Colonic mucosa (tissue), 4 donors: Measurements from ENCODE around the gene APOM. TPM values are rescaled to one million over a fixed set of nuclear protein-coding genes. Genes with fewer than 3 reads are reported as not detected.
A peak's percentile ranks its signal among the peaks of the same experiment; 100 is the strongest.

ENCODE experiments used
- DNase-seq: peaks from one replicate; pipeline ENCODE4 v3.0.0-alpha.2; 2020
- H3K27ac ChIP-seq: fragments of 200-600 bp; one replicate; pipeline ENCODE4 v1.8.0; 2021
- H3K27me3 ChIP-seq: fragments of 200-600 bp; one replicate; pipeline ENCODE4 v1.8.0; 2021
- H3K36me3 ChIP-seq: fragments of 200-600 bp; one replicate; pipeline ENCODE4 v1.8.0; 2021
- H3K4me1 ChIP-seq: fragments of 200-600 bp; one replicate; pipeline ENCODE4 v1.8.0; 2021; ENCODE audit warnings: mild to moderate bottlenecking
- H3K4me3 ChIP-seq: fragments of 200-600 bp; one replicate; pipeline ENCODE4 v1.8.0; 2021
- H3K9ac ChIP-seq, 2 donors: one replicate each; pipeline ENCODE4 v1.7.0; 2013; ENCODE audit warnings: control low read depth in 2 of 2, low read depth in 2 of 2, low read length in 2 of 2
- H3K9me3 ChIP-seq: fragments of 200-600 bp; one replicate; pipeline ENCODE4 v1.8.0; 2021
- intact Hi-C: fragments of 100-400 bp; cut with DNase I; formaldehyde crosslinking; loops from one replicate; pipeline ENCODE4 v1.14.1; 2022
- total RNA-seq, 2 donors: library from RNA; stranded (reverse); fragmentation: NEBNext Ultra II Directional in 1 of 2; extraction: Animal tissue kit (Norgen Biotek cat#: 25700) in 1 of 2; gene quantifications; one replicate each; pipeline ENCODE4 v1.2.1, GENCODE V29; 2021
- TF ChIP-seq, protein P1 (sequence below): fragments of 200-600 bp; IDR thresholded peaks from one replicate; pipeline ENCODE4 v1.8.0; 2022; ENCODE audit warnings: antibody characterized with exemption, mild to moderate bottlenecking
- donor health status: healthy.
- donor health status: DM: no; HTN: no; CAD: no.
- donor health status: DM: no; HTN: no; CAD: no.

Gene APOM
- total RNA-seq, 2 donors from 2014 or later, result 1.6 to 2.4 TPM

- no peaks in the 10 kb centered on the region for H3K27me3 ChIP-seq
- H3K36me3 ChIP-seq, result peaks cover 10% of the 10 kb centered on the region
- no peak overlapping the region for H3K4me3 ChIP-seq
- intact Hi-C loops, result no loop called here
- no peak overlapping the region for H3K27ac ChIP-seq
- H3K4me1 ChIP-seq, result no peaks in the 10 kb centered on the region
- TF ChIP-seq, protein P1, sequence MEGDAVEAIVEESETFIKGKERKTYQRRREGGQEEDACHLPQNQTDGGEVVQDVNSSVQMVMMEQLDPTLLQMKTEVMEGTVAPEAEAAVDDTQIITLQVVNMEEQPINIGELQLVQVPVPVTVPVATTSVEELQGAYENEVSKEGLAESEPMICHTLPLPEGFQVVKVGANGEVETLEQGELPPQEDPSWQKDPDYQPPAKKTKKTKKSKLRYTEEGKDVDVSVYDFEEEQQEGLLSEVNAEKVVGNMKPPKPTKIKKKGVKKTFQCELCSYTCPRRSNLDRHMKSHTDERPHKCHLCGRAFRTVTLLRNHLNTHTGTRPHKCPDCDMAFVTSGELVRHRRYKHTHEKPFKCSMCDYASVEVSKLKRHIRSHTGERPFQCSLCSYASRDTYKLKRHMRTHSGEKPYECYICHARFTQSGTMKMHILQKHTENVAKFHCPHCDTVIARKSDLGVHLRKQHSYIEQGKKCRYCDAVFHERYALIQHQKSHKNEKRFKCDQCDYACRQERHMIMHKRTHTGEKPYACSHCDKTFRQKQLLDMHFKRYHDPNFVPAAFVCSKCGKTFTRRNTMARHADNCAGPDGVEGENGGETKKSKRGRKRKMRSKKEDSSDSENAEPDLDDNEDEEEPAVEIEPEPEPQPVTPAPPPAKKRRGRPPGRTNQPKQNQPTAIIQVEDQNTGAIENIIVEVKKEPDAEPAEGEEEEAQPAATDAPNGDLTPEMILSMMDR, result no peak
- no peaks in the 10 kb centered on the region for H3K9me3 ChIP-seq
- no peak overlapping the region for H3K9ac ChIP-seq
- DNase-seq, result no peak
Observed at GRCh38 chr6:31692886-31693285, 37.2 kb downstream of the APOM start.

DNA sequence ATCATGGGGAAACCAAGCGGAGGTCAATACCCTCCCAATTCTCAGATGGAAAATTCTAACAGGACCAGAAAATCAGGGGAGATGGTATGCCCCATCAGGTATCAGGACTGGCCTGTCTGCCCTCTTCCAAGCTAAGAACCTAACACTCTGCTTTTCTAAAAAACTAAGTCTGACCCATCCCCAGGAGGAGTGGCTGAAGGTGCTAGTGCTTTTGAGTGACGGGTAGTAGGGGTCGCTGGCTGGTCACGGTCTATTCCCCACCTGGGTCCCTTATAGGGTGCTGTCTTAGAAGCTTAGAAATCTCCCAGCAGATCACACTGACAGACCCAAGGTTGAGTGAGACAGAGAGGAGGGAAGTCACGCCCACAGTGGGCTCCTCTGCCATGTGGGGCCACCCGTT is 37.8 kb downstream of the APOM start:
- Histone ChIP-seq H3K36me3 (peaks cover 5% of the 10 kb centered on the region), H3K4me1 (no peaks in the 10 kb centered on the region), H3K27me3 (no peaks in the 10 kb centered on the region), H3K4me3 (no peak overlapping the region), H3K27ac (no peak overlapping the region), H3K9me3 (no peaks in the 10 kb centered on the region), H3K9ac (no peak overlapping the region)
- TF ChIP-seq, protein P1, result no peak
- DNase-seq, result no peak
- intact Hi-C loops, result no loop called here

GRCh38 chr6:31697555-31697954 is 41.9 kb downstream of the APOM start:
- TF ChIP-seq, protein P1, result no peak
- Histone ChIP-seq H3K9ac (no peak overlapping the region), H3K4me3 (no peak overlapping the region), H3K27me3 (no peaks in the 10 kb centered on the region), H3K4me1 (peaks cover 12% of the 10 kb centered on the region), H3K36me3 (no peaks in the 10 kb centered on the region), H3K27ac (no peak overlapping the region), H3K9me3 (no peaks in the 10 kb centered on the region)
- intact Hi-C loops, result no loop called here
- DNase-seq, result no peak

GRCh38 chr6:31700740-31701401 is 45.2 kb downstream of the APOM start:
- Histone ChIP-seq H3K9me3 (no peaks in the 10 kb centered on the region), H3K9ac (peak overlapping the region in 1 of 2 donors; percentile 99), H3K27me3 (no peaks in the 10 kb centered on the region), H3K27ac (no peak overlapping the region), H3K36me3 (no peaks in the 10 kb centered on the region), H3K4me1 (peaks cover 12% of the 10 kb centered on the region), H3K4me3 (no peak overlapping the region)
- intact Hi-C loops, result loop anchor here (5.0 kb wide), 1 partner anchor 36 kb away; the partner anchor contains the start of gene CLIC1
- TF ChIP-seq, protein P1, result no peak
- DNase-seq, result no peak

GRCh38 chr6:31701666-31702404 is 46.1 kb downstream of the APOM start:
- peak overlapping the region; percentile 95 for H3K27ac ChIP-seq
- DNase-seq, result no peak
- H3K9me3 ChIP-seq, result no peaks in the 10 kb centered on the region
- H3K4me1 ChIP-seq, result peaks cover 12% of the 10 kb centered on the region
- TF ChIP-seq, protein P1, result no peak
- H3K36me3 ChIP-seq, result no peaks in the 10 kb centered on the region
- peak overlapping the region; percentile 91 to 99 for H3K9ac ChIP-seq
- intact Hi-C loops, result loop anchor here (5.0 kb wide), 1 partner anchor 35 kb away; the partner anchor contains the start of gene CLIC1
- no peaks in the 10 kb centered on the region for H3K27me3 ChIP-seq
- H3K4me3 ChIP-seq, result peak overlapping the region; percentile 48
